ENCODE results near the gene MYCBPAP.

MYCBPAP gene

DNA sequence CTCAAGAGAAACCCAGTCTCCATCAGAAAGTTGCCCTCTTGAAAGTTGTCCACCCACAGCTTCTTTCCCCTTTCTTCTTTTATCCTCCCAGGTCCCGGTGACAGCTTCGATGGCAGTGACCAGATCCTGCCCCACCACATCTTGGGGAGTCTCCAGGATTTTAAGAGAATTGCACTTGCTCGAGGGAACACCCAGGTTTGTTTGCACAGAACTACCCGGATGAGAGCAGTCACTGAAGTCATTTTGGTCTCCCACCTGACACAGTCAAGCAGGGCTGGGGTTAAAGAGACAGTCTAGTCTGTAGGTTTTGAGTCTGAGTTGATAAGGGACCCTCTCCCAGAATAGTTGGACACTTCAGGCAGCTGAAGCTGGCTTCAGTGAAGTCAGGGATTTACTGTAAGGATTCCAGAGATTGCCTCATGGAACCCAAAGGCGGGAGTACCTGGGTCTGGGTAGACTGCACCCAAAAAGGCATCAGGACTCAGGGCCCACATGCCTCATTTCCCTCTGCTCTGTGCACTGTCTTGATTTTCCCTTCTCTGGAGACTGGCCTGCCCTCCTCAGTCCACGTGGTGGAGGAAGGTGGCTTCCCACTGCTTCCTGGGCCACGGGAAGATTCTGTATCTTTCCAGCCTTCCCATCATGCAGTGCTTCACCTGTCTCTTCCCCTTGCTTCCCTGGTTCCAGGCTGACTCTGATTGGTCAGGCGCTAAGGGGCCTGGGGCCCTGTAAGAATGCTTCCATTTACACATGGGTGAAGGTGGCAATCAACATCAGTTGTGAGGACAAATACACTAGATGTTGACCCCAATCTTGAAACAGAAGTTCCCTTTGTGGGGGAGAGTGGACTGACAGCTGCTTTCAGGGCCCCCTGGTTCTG, 9.5 kb downstream of the MYCBPAP start:
- Histone ChIP-seq H3K27me3 (no peaks in the 10 kb centered on the region), H3K4me3 (ENCODE audit: low read depth, low read length) (no peak overlapping the region), H3K9me3 (no peaks in the 10 kb centered on the region), H3K4me1 (no peaks in the 10 kb centered on the region), H3K36me3 (no peaks in the 10 kb centered on the region)
- TF ChIP-seq, protein P1, sequence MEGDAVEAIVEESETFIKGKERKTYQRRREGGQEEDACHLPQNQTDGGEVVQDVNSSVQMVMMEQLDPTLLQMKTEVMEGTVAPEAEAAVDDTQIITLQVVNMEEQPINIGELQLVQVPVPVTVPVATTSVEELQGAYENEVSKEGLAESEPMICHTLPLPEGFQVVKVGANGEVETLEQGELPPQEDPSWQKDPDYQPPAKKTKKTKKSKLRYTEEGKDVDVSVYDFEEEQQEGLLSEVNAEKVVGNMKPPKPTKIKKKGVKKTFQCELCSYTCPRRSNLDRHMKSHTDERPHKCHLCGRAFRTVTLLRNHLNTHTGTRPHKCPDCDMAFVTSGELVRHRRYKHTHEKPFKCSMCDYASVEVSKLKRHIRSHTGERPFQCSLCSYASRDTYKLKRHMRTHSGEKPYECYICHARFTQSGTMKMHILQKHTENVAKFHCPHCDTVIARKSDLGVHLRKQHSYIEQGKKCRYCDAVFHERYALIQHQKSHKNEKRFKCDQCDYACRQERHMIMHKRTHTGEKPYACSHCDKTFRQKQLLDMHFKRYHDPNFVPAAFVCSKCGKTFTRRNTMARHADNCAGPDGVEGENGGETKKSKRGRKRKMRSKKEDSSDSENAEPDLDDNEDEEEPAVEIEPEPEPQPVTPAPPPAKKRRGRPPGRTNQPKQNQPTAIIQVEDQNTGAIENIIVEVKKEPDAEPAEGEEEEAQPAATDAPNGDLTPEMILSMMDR (IDR thresholded peaks at IDR 0.05; ENCODE audit: low read depth, low read length): no peak
- DNase-seq: no peak

DNA sequence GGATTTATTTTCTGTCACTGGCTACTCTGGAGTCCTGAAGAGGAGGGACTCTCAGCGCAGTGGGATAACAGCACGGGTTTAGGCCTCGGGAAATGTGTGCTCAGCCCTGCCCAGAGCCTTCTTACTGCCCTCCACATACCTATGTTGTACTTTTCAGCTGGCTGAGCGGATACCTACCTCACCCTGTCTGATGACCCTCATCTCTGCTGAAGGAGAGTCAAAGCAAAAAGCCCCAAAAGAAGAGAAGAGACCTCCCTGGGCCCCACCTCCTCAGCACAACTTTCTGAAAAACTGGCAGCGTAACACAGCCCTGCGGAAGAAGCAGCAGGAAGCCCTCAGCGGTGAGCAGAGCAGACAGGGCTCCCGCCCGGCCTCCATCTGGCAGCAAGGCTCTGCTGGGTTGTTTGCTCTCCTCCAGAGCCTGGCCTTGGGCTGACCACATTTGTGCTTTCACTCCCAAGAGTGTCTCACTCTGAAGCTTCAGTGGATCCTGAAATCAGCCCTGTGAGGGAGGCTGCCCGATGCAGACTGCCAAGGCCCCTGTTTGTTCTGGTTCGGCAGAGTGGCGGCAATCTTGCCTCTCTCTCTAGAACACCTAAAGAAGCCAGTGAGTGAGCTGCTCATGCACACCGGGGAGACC, 10.3 kb downstream of the MYCBPAP start:
- H3K9me3 ChIP-seq: no peaks in the 10 kb centered on the region
- TF ChIP-seq, protein P1 (IDR thresholded peaks at IDR 0.05; ENCODE audit: low read depth, low read length): no peak
- H3K4me1 ChIP-seq: no peaks in the 10 kb centered on the region
- H3K4me3 ChIP-seq (ENCODE audit: low read depth, low read length): no peak overlapping the region
- no peak for DNase-seq
- H3K27me3 ChIP-seq: no peaks in the 10 kb centered on the region
- H3K36me3 ChIP-seq: no peaks in the 10 kb centered on the region

DNA sequence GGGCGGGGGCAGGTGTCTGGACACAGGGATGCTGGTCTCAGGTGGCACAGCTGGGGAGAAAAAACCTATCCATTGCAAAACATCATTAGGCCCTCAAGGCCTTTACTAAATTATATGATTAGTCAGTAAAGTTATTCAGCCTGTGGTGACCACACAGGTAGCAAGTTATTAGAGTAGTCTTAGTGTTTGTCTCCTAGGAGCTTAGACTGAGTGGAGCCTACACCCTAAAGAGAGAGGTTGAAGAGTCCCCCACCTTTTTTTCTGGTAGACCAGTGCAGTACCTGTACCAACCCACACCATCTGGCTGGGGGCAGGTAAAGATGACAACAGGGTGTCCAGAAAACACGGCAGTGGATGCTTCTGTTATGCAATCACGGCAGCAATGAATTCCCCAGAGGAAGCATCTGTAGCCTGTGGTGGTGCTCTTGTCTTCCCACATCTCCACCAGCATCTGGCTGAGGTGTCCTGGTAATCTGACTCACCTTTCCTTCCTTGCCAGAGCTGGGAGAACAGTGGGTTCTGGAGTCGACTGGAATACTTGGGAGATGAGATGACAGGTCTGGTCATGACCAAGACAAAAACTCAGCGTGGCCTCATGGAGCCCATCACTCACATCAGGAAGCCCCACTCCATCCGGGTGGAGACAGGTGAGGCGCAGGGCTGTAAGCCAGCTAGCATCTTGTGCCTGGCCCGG, 11.0 kb downstream of the MYCBPAP start:
- Histone ChIP-seq H3K4me3 (ENCODE audit: low read depth, low read length) (no peak overlapping the region), H3K36me3 (no peaks in the 10 kb centered on the region), H3K4me1 (no peaks in the 10 kb centered on the region), H3K27me3 (no peaks in the 10 kb centered on the region), H3K9me3 (no peaks in the 10 kb centered on the region)
- TF ChIP-seq, protein P1 (IDR thresholded peaks at IDR 0.05; ENCODE audit: low read depth, low read length): no peak
- no peak for DNase-seq

DNA sequence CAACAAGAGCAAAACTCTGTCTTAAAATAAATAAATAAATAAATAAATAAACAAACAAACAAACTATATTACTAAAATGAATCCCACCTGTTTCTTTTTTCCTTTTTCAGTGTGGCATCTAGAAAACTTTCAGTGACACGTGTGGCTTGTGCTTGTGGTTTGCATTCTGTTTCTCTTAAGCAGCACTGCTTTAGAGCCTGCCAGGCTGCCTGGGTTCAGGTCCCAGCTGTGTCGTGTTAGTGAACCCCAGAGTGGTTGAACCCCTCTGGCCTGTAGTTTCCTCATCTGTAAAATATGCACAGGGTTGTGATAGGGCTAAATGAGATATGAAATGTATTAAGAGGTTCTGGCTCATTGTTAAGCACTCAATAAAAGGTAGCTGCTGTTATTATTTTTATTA, 12.2 kb downstream of the MYCBPAP start:
- Histone ChIP-seq H3K9me3 (no peaks in the 10 kb centered on the region), H3K27me3 (no peaks in the 10 kb centered on the region), H3K4me1 (no peaks in the 10 kb centered on the region), H3K36me3 (no peaks in the 10 kb centered on the region), H3K4me3 (ENCODE audit: low read depth, low read length) (no peak overlapping the region)
- DNase-seq: no peak
- TF ChIP-seq, protein P1 (IDR thresholded peaks at IDR 0.05; ENCODE audit: low read depth, low read length): no peak

DNA sequence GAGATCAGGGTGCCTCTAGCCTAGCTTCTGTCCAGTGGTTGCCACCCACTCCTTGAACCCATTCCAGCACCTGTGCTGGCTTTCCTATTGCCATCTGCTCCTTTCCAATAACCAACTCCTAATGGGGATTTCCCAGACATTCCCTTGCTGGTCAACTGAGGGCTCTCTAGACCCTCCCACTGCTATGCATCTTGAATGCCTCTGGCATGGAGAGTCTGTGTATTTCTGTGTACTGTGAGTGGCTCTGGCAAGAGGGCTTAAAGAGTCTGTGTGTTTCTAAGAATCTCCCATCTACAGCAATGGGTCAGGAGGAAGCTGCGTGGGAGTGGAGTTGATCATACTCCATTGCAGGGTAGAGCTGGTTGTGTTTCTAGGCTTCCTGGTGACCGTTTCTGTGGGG, 13.3 kb downstream of the MYCBPAP start:
- TF ChIP-seq, protein P1 (IDR thresholded peaks at IDR 0.05; ENCODE audit: low read depth, low read length): no peak
- no peaks in the 10 kb centered on the region for H3K4me1 ChIP-seq
- H3K27me3 ChIP-seq: no peaks in the 10 kb centered on the region
- no peaks in the 10 kb centered on the region for H3K9me3 ChIP-seq
- DNase-seq: no peak
- H3K36me3 ChIP-seq: no peaks in the 10 kb centered on the region
- H3K4me3 ChIP-seq (ENCODE audit: low read depth, low read length): no peak overlapping the region
